GM18867 (cell line): ENCODE data around the gene TYW1.
A peak's percentile ranks its signal among the peaks of the same experiment; 100 is the strongest.
"Not testable (repeated sequence)": the region's sequence is repeated elsewhere in the genome, so short reads cannot be mapped to it uniquely, and the experiment has no call there.

Experiments
- ATAC-seq: cut with Tn5 transposase; IDR thresholded peaks from one replicate; pipeline ENCODE4 v1.9.1; 2021; ENCODE audit warnings: mild to moderate bottlenecking, moderate library complexity; ENCODE audit not compliant: unreplicated experiment

The TYW1 gene, protein sequence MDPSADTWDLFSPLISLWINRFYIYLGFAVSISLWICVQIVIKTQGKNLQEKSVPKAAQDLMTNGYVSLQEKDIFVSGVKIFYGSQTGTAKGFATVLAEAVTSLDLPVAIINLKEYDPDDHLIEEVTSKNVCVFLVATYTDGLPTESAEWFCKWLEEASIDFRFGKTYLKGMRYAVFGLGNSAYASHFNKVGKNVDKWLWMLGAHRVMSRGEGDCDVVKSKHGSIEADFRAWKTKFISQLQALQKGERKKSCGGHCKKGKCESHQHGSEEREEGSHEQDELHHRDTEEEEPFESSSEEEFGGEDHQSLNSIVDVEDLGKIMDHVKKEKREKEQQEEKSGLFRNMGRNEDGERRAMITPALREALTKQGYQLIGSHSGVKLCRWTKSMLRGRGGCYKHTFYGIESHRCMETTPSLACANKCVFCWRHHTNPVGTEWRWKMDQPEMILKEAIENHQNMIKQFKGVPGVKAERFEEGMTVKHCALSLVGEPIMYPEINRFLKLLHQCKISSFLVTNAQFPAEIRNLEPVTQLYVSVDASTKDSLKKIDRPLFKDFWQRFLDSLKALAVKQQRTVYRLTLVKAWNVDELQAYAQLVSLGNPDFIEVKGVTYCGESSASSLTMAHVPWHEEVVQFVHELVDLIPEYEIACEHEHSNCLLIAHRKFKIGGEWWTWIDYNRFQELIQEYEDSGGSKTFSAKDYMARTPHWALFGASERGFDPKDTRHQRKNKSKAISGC

DNA sequence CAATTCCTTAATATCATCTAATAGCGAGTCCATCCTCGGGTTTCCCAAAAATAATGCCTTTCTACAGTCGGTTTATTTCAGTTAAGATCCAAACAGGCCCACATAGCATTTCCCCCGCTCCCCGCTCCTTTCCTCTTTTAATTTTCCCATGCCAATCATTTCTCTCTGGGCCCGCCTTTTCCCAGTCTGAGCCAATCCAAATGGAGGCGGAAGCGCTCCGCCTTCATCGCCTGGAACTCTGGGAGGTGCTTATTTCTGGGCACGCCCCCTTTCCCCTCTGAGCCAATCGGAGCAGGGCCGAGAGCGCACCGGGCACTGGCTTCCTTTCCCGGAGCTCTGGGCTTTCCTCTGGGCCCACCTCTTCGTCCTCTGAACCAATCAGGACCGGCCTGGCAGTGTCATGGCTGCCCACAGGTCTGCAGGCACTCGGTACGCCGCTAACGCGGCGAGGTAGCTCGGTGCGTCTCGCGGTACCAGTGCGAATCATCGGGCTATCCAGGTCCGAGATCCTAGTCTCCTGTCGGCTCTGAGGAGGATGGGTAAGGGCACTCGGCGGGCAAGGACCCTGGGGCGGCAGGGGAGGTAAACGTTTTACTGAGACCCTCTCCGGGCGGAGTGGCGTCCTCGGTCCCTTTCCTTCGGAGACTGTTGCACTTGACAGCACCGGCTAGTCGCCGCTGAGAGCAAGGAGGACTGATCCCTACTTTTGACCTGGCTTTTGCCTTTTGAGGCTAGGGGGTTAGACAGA, at the start of gene TYW1:
Gene TYW1 (plus strand): TSS at position 390 of the 748 bp plus-strand sequence. CDS start 146 bp downstream, at position 536.
- peak; percentile 87 for ATAC-seq

DNA sequence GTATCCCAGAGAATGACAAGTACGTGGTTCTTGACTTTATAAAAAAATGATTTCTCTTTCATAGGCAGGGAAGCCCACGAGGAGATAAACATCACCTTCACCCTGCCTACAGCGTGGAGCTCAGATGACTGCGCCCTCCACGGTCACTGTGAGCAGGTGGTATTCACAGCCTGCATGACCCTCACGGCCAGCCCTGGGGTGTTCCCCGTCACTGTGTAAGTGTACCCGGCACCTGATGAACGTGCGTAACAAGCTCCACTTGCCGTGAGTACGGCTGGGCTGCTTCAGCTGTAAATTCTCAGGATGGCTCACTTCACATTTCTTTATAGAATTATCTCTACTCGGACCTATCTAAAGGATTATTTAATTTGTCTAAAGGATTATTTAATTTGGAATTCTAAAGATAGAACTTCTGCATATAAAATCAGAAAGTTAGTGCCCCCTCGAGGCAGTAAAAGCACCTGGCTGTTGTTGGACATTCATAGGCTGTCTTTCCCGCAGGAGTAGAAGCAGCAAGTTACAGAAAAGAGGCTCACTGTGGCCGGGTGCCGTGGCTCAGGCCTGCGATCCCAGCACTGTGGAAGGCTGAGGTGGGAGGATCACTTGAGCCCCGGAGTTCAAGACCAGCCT, 48.0 kb upstream of the TYW1 start:
- no peak for ATAC-seq

DNA sequence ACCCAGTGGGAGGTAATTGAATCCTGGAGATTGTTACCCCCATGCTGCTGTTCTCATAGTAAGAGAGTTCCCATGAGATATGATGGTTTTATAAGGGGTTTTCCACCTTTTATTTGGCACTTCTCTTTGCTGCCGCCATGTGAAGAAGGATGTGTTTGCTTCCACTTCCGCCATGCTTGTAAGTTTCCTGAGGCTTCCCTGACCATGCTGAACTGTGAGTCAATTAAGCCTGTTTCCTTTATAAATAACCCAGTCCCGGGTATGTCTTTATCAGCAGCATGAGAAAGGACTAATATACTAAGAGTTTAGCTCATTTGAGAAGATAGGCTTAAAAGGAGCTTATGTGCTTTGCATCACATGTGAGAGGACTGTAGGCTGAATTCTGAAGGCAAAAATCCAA, 46.3 kb upstream of the TYW1 start:
- no peak for ATAC-seq

DNA sequence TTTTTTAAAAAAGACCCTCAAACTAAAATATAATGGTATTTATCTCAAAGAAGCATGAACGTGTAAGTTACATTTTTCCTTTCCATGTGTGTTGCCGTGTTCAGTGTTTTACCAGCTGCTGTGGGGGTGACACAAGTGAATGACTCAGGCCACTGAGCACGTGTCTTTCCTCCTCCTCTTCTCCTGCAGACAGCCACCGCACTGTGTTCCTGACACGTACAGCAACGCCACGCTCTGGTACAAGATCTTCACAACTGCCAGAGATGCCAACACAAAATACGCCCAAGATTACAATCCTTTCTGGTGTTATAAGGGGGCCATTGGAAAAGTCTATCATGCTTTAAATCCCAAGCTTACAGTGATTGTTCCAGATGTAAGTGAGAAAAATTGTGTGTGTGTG, 45.9 kb upstream of the TYW1 start:
- ATAC-seq = no peak

DNA sequence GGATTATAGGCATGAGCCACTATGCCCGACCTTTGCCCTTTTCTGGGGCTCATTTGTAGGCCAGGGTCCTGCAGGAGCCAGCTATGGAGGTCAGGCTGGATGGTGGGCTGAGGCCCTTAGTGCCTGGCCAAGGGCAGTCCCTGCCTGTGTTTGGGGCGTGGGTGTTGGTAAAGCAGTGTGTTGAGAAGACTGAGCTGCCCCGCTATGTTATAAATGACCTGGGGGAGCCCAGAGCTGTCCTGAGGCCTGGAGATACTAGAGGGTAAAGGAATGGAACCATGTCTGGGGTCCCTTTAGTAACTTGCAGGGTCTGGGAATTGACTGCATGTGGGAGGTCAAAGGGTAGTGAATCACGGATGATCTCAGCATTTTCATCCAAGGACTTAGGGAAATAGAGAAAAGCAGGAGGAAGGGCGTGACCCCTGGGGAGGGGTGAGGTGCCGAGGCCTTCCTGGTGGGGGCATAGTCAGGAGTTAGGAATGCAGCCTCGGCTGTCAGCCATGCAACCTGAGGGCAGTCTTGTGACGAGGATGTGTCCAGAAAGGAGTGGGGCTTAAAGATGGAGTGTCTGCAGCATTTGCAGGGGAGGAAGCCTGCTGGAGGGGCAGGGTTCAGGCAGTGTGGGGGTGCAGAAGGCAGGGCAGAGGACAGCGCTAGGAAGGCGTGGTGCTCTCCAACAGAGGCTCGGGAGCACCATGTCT, 44.1 kb upstream of the TYW1 start:
- ATAC-seq = no peak

DNA sequence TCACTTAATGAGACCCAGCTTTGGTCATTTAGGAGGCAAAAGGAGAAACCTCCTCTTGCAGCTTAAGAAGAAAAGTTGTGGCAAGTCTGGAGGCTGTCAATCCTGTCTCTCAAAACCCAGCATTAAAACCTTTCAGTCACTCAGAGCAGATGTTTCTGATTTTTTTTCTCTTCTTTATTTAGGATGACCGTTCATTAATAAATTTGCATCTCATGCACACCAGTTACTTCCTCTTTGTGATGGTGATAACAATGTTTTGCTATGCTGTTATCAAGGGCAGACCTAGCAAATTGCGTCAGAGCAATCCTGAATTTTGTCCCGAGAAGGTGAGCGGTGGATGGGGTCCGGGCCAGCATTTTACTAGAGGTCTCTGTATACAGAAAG, 43.6 kb upstream of the TYW1 start:
- ATAC-seq = no peak

DNA sequence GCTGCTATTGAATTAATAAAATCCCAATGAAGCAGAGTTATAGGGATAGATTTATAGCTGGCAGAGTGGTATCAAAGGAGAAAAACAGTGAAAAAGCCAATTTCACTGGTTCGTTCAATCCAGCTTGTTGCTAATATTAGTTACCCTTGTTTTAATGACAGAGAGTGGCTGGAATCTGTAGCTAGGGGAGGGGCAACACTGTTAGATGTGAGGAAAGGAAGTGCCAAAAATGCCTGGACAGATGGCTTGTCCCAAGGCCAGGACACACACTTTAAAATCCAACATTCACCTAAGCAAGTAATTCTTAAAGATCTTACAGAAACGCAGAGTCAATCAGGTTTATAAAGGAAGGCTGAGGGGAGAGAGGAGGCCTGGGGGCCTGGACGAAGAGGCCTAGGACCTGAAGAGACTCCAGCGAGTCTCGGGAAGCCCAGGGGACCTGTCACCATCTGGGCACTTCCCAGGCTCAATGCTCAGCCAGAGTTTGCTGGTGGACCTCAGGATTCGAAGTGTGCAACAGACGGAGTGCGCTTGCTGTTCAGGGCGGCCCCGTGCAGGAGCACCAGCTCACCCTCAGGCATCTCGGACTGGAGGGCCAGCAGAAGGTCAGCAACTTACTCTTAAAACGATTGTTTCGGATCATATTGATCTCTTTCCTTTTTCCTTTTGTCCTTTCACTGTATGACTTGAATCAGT, 38.9 kb upstream of the TYW1 start:
- no peak for ATAC-seq

DNA sequence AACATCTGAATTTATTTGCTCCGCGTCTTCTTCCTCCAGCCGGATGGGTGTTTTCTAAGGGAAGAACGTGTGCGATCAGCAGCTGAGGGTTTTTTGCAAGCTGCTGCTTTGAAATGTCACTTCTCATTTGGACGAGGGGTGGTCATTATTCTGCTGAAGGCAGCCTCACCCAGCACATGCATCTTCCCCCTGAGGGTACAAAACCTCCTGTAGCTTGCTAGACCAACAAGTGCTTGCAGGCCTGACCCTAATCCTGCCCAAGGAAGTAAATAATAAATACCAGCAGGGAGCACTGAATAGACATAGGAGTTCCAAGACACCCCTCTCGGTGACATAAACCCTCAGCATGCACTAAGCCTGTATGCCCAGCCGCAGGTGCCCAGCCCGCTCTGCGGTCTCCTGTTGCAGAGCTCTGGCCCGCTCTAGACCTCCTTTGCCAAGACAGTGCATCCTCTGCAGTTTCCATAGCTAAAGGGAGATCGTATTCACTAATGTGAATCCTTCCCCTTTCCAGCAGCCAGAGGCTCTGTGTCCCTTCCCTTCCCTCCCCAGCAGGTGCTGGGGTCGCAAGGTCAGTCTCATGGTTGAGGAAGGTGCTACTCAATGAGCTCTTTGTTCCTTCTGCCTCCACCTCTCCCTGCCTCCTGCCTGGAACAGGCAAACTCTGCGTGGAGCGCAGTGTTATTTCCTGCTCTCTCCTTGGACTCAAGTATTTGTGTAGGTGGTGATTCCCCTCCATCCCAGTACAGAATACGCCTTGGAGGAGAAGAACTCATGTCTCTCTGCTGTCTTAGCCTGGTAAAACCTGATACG, 37.9 kb upstream of the TYW1 start:
- ATAC-seq = no peak

DNA sequence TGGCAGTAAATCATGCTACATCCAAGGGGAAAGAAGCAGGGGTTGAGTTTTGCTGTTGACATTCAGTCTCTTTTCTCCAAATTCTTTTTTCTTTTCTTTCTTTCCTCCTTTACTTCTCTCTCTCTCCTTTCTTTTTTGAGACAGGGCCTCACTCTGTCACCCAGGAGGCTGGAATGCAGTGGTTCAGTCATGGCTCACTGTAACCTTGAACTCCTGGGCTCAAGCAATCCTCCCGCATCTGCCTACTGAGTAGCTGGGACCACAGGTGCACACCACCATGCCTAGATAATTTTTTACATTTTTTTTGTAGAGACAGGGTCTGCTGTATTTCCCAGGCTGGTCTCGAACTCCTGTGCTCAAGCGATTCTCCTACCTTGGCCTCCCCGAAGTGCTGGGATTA, 36.4 kb upstream of the TYW1 start:
- no peak for ATAC-seq

DNA sequence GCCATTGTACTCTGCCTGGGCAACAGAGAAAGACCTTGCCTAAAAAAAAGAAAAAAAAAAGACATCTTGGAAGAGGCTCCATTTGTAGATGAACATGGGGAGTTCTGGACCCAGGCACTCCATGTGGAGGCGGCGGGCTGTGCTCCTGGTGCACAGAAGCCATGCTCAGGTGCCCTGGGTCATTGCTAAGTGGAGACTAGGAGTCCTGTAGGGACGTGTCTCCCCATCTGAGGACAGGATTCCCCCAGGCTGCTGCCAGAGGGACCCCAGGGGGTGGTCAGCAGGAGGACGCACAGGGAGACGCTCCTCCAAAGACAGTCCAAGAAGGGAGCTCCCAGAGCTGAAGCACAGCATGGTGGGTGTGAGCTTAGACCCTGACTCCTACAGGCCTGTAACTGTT, 35.5 kb upstream of the TYW1 start:
- no peak for ATAC-seq

DNA sequence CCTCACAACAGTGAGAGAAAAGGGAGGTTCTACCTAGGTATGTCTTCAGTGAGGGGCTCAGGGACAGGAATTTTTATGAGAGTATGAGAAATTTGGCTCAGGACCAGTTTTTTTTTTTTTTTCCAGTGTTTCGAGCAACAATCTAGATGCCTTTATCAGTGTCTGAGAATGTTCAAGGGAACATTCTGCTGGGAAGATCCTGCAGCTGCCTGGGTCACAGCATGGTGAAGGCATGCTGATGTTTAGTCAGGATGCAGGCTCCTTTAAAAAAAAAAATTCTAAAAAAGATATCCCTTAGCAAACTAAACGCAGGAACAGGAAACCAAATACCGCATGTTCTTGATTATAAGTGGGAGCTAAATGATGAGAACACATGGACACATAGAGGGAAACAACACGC, 32.2 kb upstream of the TYW1 start:
- no peak for ATAC-seq

DNA sequence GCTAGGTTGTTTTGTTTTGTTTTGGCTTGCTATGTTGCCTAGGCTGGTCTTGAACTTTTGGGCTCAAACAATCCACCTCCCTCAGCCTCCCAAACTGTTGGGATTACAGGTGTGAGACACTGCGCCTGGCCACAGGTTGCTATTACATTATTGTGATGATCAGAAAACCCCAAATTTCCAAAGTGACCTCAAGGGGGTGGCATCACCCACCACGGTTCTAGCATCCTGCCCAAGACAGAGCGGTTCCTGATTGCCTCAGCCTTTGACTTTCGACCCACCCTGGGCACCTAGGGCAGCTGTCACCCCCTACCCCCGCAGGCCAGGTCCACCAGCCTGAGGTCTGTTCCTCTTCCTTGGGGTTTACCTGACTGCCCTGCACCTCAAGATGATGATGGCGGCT, 29.6 kb upstream of the TYW1 start:
- ATAC-seq = no peak

DNA sequence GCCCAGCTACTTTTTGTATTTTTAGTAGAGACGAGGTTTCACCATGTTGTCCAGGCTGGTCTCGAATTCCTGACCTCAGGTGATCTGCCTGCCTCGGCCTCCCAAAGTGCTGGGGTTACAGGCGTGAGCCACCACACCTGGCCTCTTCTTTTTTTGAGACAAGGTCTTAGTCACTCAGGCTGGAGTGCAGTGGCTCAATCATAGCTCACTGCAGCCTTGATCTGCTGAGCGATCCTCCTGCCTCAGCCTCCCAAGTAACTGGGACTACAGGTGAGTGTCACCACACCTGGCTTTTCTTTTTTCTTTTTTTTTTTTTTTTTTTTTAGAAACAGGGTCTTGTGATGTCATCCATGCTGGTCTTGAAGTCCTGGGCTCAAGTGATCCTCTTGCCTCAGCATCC, 27.6 kb upstream of the TYW1 start:
- ATAC-seq = not testable (repeated sequence)

DNA sequence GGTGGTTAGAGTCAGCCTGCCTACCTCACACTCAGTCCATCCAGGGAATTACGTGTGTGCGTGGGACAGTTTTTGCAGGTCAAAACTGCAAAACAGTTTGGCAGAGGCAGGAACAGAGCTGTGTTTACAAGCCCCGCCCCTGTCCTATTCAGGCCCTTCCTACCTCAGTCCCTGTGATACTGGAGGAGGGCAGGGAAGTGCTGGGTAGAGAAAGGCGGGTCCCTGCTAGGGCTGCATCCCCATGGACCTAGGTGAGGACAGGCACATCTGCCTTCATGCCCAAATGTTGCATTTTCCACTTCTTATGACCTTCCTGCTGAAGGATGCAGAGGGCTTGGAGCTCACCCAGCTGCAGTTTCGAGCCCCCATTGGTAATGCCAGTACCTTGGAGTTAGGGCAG, 26.3 kb upstream of the TYW1 start:
- no peak for ATAC-seq

DNA sequence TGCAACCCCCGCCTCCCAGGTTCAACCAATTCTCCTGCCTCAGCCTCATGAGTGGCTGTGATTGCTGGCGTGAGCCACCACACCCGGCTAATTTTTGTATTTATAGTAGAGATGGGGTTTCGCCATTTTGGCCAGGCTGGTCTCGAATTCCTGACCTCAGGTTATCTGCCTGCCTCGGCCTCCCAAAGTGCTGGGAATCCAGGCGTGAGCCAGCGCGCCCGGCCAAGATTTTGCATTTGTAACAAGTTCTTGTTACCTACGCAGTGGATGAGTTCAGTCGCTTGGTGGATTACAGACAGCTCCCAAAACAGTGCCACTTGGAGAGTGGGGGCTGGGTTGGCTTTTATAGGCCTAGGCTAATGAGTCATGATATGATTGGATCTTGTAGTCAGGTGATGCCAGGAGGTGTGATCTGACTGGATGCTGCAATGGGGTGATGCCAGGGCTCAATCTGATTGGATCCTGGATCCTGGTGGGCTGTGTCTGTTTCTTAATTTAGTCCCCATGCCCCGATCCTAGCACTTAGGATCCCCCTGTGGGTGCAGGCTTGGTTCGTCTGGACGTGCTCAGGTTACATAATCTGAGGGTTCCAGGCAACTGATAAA, 21.5 kb upstream of the TYW1 start:
- no peak for ATAC-seq

DNA sequence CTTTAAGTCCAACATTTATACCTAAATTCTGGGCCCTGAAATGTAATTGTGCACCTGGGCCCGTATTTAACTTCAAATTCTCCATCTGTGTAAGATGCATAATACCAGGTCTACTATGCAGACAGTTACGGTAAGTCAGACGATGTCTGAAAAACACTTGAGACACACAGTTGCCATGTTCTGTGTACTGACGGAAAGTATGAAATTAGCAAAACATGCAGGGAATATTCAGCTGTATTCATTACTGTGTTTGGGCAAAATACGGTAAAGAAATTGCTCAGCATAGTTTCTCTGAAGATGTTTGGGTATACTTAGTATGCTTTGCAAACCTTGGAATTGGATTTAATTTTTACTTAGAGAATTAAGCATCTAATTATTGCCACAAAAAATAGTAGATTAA, 18.3 kb upstream of the TYW1 start:
- not testable (repeated sequence) for ATAC-seq

DNA sequence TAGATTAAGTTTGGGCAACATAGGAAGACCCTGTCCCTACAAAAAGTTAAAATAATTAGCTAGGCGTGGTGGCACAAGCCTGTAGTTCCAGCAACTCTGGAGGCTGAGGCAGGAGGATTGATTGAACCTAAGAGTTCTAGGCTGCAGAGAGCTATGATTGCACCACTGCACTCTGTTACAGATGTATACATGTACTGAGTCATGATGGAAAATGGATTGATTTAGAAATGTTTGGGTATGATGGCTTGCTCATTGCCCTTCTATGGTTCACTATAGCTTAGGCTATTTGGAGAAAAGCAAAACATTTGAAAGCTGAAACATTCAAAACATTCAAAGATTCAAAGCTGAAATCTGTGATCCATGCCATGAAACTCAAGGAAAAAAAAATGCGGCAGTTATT, 17.6 kb upstream of the TYW1 start:
- ATAC-seq = not testable (repeated sequence)

DNA sequence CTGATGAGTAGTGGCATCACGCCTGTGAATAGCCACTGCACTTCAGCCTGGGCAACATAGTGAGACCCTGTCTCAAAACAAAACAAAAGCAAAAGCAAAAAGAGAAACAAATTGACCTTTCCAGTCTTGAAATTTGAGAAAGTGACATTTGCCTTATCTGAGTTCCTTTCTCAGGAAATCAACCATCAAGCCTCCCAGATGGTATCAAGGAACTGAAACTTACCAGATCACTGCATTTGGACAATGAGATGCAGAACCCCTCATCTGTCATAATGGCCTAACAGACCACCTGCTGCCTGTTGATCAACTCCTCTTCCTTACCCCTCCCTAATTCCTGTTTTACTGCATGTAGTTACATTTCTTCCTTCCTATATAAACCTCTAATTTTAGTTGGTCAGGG, 16.3 kb upstream of the TYW1 start:
- ATAC-seq = not testable (repeated sequence)

DNA sequence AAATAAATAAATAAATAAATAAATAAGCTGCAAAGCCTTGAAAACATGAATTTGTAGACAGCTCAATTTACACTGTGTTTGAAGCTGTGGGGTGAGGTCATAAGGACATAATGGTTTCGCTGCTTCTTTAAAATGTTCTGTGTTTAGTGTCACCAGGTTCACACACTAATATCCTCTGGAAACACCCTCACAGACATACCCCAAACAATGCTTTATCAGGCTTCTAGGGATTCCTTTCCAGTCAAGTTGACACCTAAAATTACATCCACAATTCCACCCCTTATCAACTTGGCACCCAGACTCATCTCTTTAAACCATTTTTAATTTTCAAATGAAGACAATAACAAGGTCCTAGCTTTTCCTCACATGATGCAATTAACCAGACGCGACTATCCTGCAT, 7.1 kb upstream of the TYW1 start:
- ATAC-seq = not testable (repeated sequence)
